Stimulated activated CD4-positive, alpha-beta T cell treated with anti-CD3 and anti-CD28 coated beads, Interleukin-1b, Interleukin-23, amount 100 ng/mL, for 4 hours (primary cell): ENCODE measurements around the gene CABS1.

Source experiments
- DNase-seq, 2 donors: peaks; one replicate each; pipeline ENCODE4 v3.0.0-alpha.2; 2020; ENCODE audit warnings: low read depth in 2 of 2

The CABS1 gene

GRCh38 chr4:70334681-70335080 is at the start of gene CABS1:
CABS1 (plus strand) TSS chr4:70334981; CDS start chr4:70335040, 59 bp downstream.
- DNase-seq, result no peak

- DNase-seq, result no peak
Observed at GRCh38 chr4:70288651-70289050, 46.1 kb upstream of the CABS1 start.

GRCh38 chr4:70291341-70291740 is 43.4 kb upstream of the CABS1 start:
- DNase-seq, result no peak

- no peak for DNase-seq
Observed at GRCh38 chr4:70297576-70297975, 37.2 kb upstream of the CABS1 start.

- DNase-seq, result no peak
Observed at GRCh38 chr4:70298051-70298450, 36.7 kb upstream of the CABS1 start.

GRCh38 chr4:70299643-70300042 is 35.1 kb upstream of the CABS1 start:
- no peak for DNase-seq

- DNase-seq, result no peak
Observed at GRCh38 chr4:70300215-70300614, 34.6 kb upstream of the CABS1 start.

GRCh38 chr4:70303090-70303489 is 31.7 kb upstream of the CABS1 start:
- no peak for DNase-seq

GRCh38 chr4:70305601-70306000 is 29.2 kb upstream of the CABS1 start:
- no peak for DNase-seq

GRCh38 chr4:70306076-70306475 is 28.7 kb upstream of the CABS1 start:
- DNase-seq, result no peak

GRCh38 chr4:70313736-70314135 is 21.0 kb upstream of the CABS1 start:
- no peak for DNase-seq

- DNase-seq, result no peak
Observed at GRCh38 chr4:70315928-70316327, 18.9 kb upstream of the CABS1 start.

- no peak for DNase-seq
Observed at GRCh38 chr4:70326052-70326451, 8.7 kb upstream of the CABS1 start.

GRCh38 chr4:70336043-70336442 is 1.3 kb downstream of the CABS1 start:
- no peak for DNase-seq

GRCh38 chr4:70337886-70338420 is 3.2 kb downstream of the CABS1 start:
- no peak for DNase-seq

- DNase-seq, result no peak
Observed at GRCh38 chr4:70356185-70356584, 21.4 kb downstream of the CABS1 start.

GRCh38 chr4:70359115-70359661 is 24.4 kb downstream of the CABS1 start:
- no peak for DNase-seq

- DNase-seq, result no peak
Observed at GRCh38 chr4:70360460-70360859, 25.7 kb downstream of the CABS1 start, which contains the start of gene SMR3A. SMR3A (plus strand) TSS chr4:70360760; CDS start chr4:70362116, 1,356 bp downstream.

- no peak for DNase-seq
Observed at GRCh38 chr4:70364002-70364401, 29.2 kb downstream of the CABS1 start.

GRCh38 chr4:70365479-70365878 is 30.7 kb downstream of the CABS1 start:
- no peak for DNase-seq

GRCh38 chr4:70367813-70368212 is 33.0 kb downstream of the CABS1 start:
- no peak for DNase-seq

- no peak for DNase-seq
Observed at GRCh38 chr4:70371987-70372386, 37.2 kb downstream of the CABS1 start.

- no peak for DNase-seq
Observed at GRCh38 chr4:70372760-70373159, 38.0 kb downstream of the CABS1 start.

GRCh38 chr4:70380578-70380977 is 45.8 kb downstream of the CABS1 start:
- DNase-seq, result no peak
